T-helper 9 cell (primary cell): ENCODE results near the gene HSPA12A.

ENCODE experiments used
- DNase-seq: peaks from one replicate; pipeline ENCODE4 v3.0.0-alpha.2; 2020

HSPA12A gene

DNA sequence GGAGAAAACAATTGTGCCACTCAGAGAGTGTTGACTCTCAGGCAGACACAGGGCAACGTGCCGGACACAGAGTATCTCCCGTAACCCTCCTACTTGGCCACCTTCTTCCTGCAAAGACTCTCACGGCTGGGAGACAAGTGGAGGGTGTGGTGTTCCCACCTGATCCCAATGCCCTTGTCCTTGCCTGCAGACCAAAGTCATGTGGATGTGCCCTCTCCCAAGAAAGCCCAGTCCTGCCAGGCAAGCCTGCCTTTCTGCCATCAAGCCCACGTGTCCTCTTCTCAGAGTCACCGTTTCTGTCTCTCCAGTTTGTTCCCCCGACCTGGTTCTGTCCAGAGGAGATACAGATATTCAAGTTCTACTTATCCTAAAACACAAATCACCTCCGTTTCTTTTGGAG lies 120.9 kb downstream of the HSPA12A start:
- DNase-seq = no peak
